ENCODE data around the gene FGFBP3.

Gene FGFBP3

DNA sequence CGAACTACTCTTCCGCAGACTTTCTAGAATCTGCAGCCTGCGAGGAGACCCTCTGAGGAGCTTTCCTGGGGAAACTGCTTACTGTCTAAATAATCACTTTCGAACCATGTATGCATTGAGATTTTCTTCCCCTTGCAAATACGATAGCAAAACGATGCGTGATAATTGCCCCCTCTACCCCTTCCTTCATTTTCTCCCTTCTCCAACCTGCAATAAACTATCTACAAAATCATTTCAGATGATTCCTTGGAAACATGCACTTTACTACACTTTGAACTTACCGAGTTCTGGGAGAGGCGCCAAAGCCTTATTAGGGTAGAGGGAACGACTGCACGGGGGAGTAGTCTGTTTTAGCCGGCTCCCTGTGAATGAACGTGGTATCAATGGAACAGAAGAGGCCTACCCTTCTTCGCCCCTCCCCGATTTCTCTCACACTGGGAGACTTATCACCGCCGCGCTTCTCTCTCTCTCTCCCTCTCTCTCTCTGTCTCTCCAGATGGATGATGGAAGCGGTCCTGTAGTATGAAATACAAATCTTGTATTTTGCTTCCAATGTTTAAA lies at the start of gene FGFBP3:
Gene FGFBP3, minus strand, starts transcription at position 370 of the 561 bp plus-strand sequence. CDS start 517 bp downstream, outside the sequence.
- peak; percentile 60 for DNase-seq

- DNase-seq: no peak
Observed at GRCh38 chr10:91957091-91957490, 47.8 kb upstream of the FGFBP3 start.

GRCh38 chr10:91955114-91955513 lies 45.8 kb upstream of the FGFBP3 start:
- DNase-seq: no peak

GRCh38 chr10:91953600-91954160 lies 44.4 kb upstream of the FGFBP3 start:
- DNase-seq: no peak

DNA sequence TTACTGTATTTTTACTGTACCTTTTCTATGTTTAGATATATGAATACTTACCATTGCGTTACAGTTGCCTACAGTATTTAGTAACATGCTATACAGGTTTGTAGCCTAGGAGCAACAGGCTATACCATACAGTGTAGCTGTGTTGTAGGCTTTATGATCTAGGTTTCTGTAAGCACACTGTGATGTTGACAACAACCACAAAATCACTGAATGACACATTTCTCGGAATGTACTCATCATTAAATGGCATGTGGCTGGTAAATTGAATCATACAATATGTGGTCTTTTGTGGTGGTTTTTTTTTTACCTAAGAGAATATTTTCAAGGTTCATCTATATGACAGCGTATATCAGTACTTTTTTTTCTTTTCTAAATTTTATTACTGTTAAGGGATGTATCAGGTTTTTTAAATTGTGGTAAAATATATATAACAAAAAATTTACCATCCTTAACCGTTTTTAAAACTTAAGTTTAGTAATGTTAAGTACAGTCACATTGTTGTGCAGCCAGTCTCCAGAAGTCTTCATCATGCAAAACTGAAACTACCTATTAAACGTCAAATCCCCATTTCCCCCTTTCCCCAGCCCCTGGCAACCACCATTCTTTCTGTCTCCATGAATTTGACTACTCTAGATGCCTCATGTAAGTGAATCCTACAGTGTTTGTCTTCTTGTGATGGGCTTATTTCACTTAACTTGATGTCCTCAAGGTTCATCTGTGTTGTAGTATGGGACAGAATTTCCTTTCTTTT lies 35.8 kb upstream of the FGFBP3 start:
- DNase-seq: peak; percentile 25

DNA sequence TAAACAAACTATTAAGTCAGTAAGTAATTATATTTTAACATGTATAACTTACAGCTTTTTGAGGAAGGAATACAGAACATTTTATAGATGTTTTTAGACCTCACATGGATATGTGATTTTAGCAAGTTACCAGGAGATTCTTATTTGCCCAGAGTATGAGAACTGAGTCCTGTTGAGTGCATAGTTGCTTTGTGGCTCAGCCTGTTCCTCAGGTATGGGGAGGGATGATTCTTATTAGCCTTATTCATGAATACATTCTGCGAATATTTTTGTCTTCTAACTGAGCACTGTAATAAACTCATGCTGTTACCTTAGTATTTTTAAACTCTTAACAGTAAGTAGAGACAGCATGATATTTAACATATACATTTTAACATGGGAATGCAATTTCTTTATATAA lies 32.1 kb upstream of the FGFBP3 start:
- no peak for DNase-seq

GRCh38 chr10:91939653-91940052 lies 30.4 kb upstream of the FGFBP3 start:
- DNase-seq: no peak

DNA sequence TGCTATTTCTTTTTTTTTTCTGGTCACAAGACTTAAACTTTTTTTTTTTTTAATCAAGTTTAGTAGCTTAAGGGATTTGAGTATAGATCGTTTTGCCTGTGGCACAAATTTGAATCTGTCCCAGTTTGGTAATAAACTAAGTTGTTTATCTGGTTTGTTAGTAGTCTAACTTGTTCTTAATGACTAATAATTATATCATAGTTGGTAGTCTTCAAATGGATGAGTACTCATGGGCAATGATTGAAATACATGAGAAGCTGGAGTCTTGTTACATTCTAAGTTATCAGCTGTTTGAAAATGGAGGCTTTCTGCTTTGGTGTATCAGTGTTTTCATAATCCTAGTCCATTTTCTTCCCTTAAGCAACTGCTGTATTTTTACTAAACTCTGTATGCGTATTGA lies 26.6 kb upstream of the FGFBP3 start:
- DNase-seq: no peak

GRCh38 chr10:91932737-91933136 lies 23.5 kb upstream of the FGFBP3 start:
- DNase-seq: no peak

DNA sequence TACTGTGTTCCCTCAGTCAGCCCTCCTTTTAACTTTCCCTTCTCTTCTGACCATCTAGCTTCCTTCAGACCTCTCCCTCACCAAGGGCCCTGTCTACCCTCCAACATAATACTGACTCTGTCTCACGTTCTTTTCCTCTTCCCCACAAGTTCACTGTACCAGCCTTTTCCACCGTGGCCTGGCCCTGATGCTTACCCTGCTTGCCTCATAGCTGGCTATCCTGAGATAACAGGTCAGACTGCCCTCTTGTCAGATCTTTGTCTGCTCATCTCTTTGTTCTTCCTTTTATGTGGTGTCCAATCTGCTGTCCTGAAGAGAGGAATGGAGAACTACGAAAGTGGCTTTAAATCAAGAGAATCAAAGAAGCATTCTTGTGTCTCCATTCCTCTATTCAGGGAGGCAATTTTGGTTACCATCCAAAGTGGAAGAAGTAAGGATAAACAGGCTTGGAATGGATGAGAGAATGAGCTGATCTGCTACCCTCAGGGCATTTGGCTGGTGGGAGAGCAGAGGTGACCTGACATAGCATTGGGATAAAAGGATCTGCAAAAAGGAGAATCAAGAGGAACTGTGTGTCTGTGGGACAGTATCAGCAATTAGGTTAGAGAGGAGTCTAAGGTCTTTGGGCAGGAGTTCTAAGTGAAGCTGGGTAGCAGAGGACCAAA lies 22.4 kb upstream of the FGFBP3 start:
- no peak for DNase-seq

GRCh38 chr10:91930939-91931338 lies 21.7 kb upstream of the FGFBP3 start:
- no peak for DNase-seq

GRCh38 chr10:91925022-91925320 lies 15.7 kb upstream of the FGFBP3 start:
- DNase-seq: no peak

DNA sequence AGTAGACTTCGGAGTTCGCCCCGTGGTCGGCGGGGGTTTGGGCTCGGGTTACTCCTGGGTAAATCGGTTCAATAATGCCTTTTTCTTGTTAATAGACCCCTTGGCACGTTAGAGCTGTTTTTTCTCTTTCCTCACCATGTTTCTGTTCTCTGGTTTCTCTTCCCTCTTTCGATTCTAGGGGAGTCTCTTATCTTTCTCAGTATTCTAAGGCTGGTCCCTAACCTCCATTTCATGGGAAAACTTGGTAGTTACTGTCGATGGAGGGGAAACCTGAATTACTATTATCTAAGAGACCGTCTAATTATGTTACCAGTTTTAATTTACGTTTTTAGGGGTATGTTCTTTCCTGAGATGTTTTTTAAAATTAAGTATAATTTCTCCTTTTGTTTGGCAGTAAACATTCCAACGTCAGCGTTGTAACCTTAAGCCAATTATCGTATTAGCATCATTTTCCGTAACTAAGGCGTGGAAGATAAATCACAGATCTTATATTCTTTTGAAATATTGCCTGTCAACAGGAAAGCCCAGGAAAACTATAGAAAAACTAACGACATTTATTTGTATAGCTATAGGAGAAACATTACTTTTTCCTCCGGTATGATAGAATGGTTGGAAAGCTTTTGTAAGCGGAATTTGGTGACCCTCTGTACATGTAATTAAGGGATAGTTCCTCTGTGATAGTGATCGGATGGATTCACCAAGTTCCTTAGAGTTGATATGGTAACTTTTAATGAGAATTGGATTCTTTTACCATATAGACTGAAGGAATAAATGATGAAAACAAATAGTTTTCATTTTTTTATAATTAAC lies 15.1 kb upstream of the FGFBP3 start:
- DNase-seq: no peak

GRCh38 chr10:91923371-91924211 lies 14.3 kb upstream of the FGFBP3 start, which contains the start of gene BTAF1:
Gene BTAF1, plus strand, starts transcription at chr10:91923770. Its CDS starts 307 bp downstream, at chr10:91924077.
- peak; percentile 95 for DNase-seq

- DNase-seq: no peak
Observed at GRCh38 chr10:91919651-91920050, 10.4 kb upstream of the FGFBP3 start.

GRCh38 chr10:91910467-91910866 lies 1.2 kb upstream of the FGFBP3 start:
- DNase-seq: no peak

GRCh38 chr10:91908337-91909116 lies 759 bp downstream of the FGFBP3 start:
- peak; percentile 82 for DNase-seq

DNA sequence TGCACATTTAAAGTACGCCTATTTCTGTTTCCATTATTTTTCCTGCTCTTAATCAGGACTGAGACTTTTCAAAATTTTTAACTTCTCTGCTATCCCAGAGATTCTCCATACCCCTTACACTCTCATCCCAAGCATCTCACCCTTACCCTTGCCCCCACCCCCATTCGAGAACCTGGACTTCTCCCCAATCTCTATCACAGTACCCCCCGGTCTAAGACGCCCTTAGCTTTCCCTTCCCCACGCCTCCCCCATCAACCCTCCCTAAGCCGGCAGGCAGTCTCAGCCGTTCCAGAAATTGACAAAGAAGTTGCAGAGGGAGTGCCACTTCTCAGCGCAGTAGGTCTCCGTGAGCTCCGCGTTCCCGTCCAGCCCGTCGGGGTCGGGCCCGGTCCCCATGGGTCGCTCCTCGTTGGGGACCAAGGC lies 1.4 kb downstream of the FGFBP3 start:
- DNase-seq: peak; percentile 47

DNA sequence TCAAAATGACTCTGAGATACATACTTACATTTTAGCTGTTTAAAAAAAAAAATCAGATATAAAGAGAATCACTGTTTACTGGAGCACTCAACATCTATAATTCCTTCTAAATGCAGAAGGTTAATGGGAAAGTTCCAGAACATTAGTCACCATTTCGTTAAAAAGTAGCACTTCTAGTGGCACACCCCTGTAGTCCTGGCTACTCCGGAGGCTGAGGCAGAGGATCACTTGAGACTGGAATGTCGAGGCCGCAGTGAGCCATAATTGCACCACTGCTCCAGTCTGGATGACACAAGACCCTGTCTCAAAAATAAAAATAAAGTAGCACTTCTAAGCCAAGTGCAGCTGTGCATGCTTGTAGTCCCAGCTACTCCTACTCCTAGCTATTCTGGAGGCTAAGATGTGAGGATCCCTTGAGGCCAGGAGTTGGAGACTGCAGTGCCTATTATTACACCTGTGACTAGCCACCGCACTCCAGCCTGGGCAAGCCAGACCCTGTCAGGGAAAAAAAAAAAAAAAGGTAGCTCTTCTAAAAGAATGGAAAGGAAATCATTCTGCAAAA lies 2.2 kb downstream of the FGFBP3 start:
- DNase-seq: no peak

DNA sequence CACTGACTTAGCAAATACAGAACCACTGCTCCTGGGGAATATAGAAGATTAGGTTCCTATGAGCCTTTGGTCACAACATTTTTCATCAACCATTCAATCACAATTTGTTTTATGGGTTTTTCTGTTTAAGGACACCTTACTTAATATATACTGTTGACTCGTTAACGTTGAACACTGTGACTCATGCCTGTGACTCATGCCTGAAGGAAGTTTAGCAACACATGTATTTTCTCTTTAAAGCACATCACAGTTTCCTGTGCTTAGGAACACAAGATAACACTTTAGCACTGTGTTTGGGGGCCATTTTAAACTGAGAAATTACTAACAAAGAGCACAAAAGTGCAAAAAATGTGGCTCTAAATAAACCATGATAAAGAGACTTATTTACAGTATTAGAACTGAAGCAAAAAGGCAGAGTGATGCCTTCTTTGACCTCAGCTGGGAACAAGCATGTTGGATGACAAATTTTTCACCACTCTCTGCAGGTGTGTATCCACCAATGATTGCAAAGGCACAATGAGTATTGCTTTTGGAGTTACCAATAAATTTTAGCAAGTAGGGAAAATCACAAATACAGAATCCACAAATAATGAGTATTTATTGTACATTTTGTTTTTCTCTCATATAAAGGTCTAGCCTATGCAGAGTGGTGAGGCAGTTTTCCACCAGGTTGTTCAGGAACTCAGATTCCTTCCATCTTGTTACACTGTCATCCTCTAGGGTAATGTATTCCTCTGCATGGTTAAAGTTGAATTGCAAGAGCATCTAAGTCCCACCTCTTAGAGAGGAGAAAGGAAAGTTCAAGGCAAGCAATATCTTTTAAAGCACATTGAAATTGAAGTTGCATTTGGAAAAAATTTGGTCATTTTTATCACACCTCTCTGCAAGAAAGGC lies 7.3 kb downstream of the FGFBP3 start:
- peak; percentile 76 for DNase-seq

Measured in activated CD4-positive, alpha-beta T cell treated with anti-CD3 and anti-CD28 coated beads for 48 hours (primary cell).